H1 (cell line): ENCODE measurements around the gene DNAH10. TPM values are rescaled to one million over a fixed set of nuclear protein-coding genes. Genes with fewer than 3 reads are reported as not detected.

Experiments
- CTCF ChIA-PET: fragments of 300-600 bp; sonication (Branson Sonifier 250); formaldehyde crosslinking; loops from one replicate; lab custom pipeline; 2021; ENCODE audit not compliant: partially characterized antibody; lab: Charles Lee
- POLR2A ChIA-PET: fragments of 300-600 bp; sonication (Branson Sonifier 250); formaldehyde crosslinking; loops from one replicate; lab custom pipeline; 2021; ENCODE audit warnings: inconsistent platforms; ENCODE audit not compliant: partially characterized antibody; lab: Charles Lee
- DNase-seq, 2 experiments: peaks; one replicate each; pipeline versions ENCODE4 v3.0.0 to v3.0.0-alpha.2; 2010 to 2022; ENCODE audit warnings: low spot score in 2 of 2, low read depth in 1 of 2, mixed read lengths in 1 of 2
- FAIRE-seq: peaks from 2 replicates; lab custom pipeline; 2011; peaks lifted over from hg19 to GRCh38; lab: Jason Lieb, UNC
- H2AFZ ChIP-seq: 2 replicates; pipeline ENCODE4 v1.8.1; 2012; ENCODE audit warnings: low read length, inconsistent platforms
- H2AK5ac ChIP-seq: 2 replicates; pipeline ENCODE4 v1.6.1; 2013; ENCODE audit warnings: low read depth, low read length
- H2BK120ac ChIP-seq: replicated peaks from 2 replicates; pipeline ENCODE3; 2013; ENCODE audit warnings: low read depth, low read length, inconsistent platforms
- H2BK12ac ChIP-seq: 2 replicates; pipeline ENCODE4 v1.6.1; 2013; ENCODE audit warnings: low read depth, low read length
- H2BK15ac ChIP-seq: 2 replicates; pipeline ENCODE4 v1.6.1; 2013; ENCODE audit warnings: low read length
- H2BK20ac ChIP-seq: 2 replicates; pipeline ENCODE4 v1.6.1; 2013; ENCODE audit warnings: low read length
- H2BK5ac ChIP-seq: 2 replicates; pipeline ENCODE4 v1.6.1; 2013; ENCODE audit warnings: low read depth, low read length
- H3K14ac ChIP-seq: 2 replicates; pipeline ENCODE4 v1.6.1; 2013; ENCODE audit warnings: inconsistent platforms; ENCODE audit not compliant: insufficient read length
- H3K18ac ChIP-seq: 2 replicates; pipeline ENCODE4 v1.6.1; 2013; ENCODE audit warnings: low read length; ENCODE audit errors: extremely low read depth
- H3K23ac ChIP-seq: 2 replicates; pipeline ENCODE4 v1.6.1; 2013; ENCODE audit warnings: inconsistent platforms; ENCODE audit not compliant: insufficient read length
- H3K23me2 ChIP-seq: 2 replicates; pipeline ENCODE4 v1.6.1; 2013; ENCODE audit warnings: low read depth, low read length
- H3K27ac ChIP-seq: 2 replicates; pipeline ENCODE4 v1.6.1; 2011; ENCODE audit warnings: low read depth, low read length, inconsistent platforms
- H3K27me3 ChIP-seq, 4 experiments: replicated peaks in 1 of 4; 1 replicate in 1 of 4; 2 replicates in 3 of 4; pipeline versions ENCODE4 v1.6.1 to v1.8.1; 2011 to 2013; ENCODE audit warnings: low read length in 3 of 4, mild to moderate bottlenecking in 3 of 4, inconsistent platforms in 2 of 4, mixed read lengths in 2 of 4, moderate library complexity in 1 of 4; ENCODE audit not compliant: control insufficient read depth in 3 of 4, insufficient read depth in 3 of 4; ENCODE audit errors: extremely low read depth in 1 of 4
- H3K36me3 ChIP-seq, 4 experiments: 2 replicates each; pipeline versions ENCODE4 v1.6.1 to v1.8.1; 2011 to 2013; ENCODE audit warnings: mild to moderate bottlenecking in 4 of 4, low read length in 3 of 4, moderate library complexity in 2 of 4, control low read depth in 1 of 4, inconsistent platforms in 1 of 4; ENCODE audit not compliant: insufficient read depth in 4 of 4, control insufficient read depth in 2 of 4
- H3K4ac ChIP-seq: replicated peaks from 2 replicates; pipeline ENCODE3; 2013; ENCODE audit warnings: low read length, low read depth, mixed read lengths, inconsistent platforms; ENCODE audit not compliant: insufficient read length
- H3K4me1 ChIP-seq, 4 experiments: replicated peaks in 1 of 4; 1 replicate in 1 of 4; 2 replicates in 3 of 4; pipeline versions ENCODE4 v1.6.1 to v1.8.1; 2011 to 2013; ENCODE audit warnings: low read length in 3 of 4, inconsistent platforms in 2 of 4, mixed read lengths in 1 of 4; ENCODE audit not compliant: insufficient read depth in 4 of 4, control insufficient read depth in 3 of 4
- H3K4me2 ChIP-seq, 2 experiments: 2 replicates each; pipeline versions ENCODE4 v1.6.1 to v1.8.1; 2011 to 2013; ENCODE audit warnings: low read depth in 2 of 2, low read length in 2 of 2, control low read depth in 1 of 2, inconsistent platforms in 1 of 2, mild to moderate bottlenecking in 1 of 2; ENCODE audit not compliant: insufficient read depth in 1 of 2
- H3K4me3 ChIP-seq, 4 experiments: fragments of 200-600, 300-600 bp in 1 of 4; sonication (generic), shearing (Covaris generic), sonication (Bioruptor Twin) in 1 of 4; 2 replicates each; pipeline versions ENCODE4 v1.5.1 to v1.8.1; 2011 to 2016; ENCODE audit warnings: low read length in 4 of 4, low read depth in 3 of 4, control low read depth in 2 of 4, inconsistent platforms in 2 of 4, mild to moderate bottlenecking in 2 of 4, mixed read lengths in 1 of 4, moderate library complexity in 1 of 4; ENCODE audit not compliant: insufficient read depth in 2 of 4; ENCODE audit errors: extremely low read depth in 1 of 4
- H3K56ac ChIP-seq: replicated peaks from 2 replicates; pipeline ENCODE3; 2013; ENCODE audit warnings: low read depth, mild to moderate bottlenecking, mixed read lengths, low read length, inconsistent platforms; ENCODE audit not compliant: insufficient read length
- H3K79me1 ChIP-seq: 2 replicates; pipeline ENCODE4 v1.6.1; 2013; ENCODE audit warnings: low read depth, low read length, control low read depth
- H3K79me2 ChIP-seq, 2 experiments: 2 replicates each; pipeline versions ENCODE4 v1.6.1 to v1.8.1; 2012 to 2013; ENCODE audit warnings: low read length in 2 of 2, mild to moderate bottlenecking in 2 of 2, inconsistent platforms in 1 of 2; ENCODE audit not compliant: insufficient read depth in 2 of 2, control insufficient read depth in 1 of 2
- H3K9ac ChIP-seq, 4 experiments: replicated peaks in 1 of 4; 1 replicate in 1 of 4; 2 replicates in 3 of 4; pipeline versions ENCODE4 v1.6.1 to v1.8.1; 2011 to 2013; ENCODE audit warnings: low read depth in 3 of 4, low read length in 3 of 4, control low read depth in 2 of 4, mild to moderate bottlenecking in 2 of 4, moderate library complexity in 2 of 4, inconsistent platforms in 1 of 4; ENCODE audit errors: extremely low read depth in 1 of 4
- H3K9me3 ChIP-seq, 2 experiments: 2 replicates each; pipeline versions ENCODE4 v1.6.1 to v1.8.1; 2012 to 2013; ENCODE audit warnings: mild to moderate bottlenecking in 2 of 2, moderate library complexity in 2 of 2, control low read depth in 1 of 2, inconsistent platforms in 1 of 2, low read depth in 1 of 2, low read length in 1 of 2, mixed read lengths in 1 of 2; ENCODE audit not compliant: insufficient read depth in 2 of 2
- H4K20me1 ChIP-seq, 2 experiments: replicated peaks in 1 of 2; 2 replicates each; pipeline versions ENCODE3 to v1.8.1; 2011 to 2013; ENCODE audit warnings: inconsistent platforms in 2 of 2, low read length in 2 of 2, mild to moderate bottlenecking in 1 of 2; ENCODE audit not compliant: insufficient read depth in 2 of 2, control insufficient read depth in 1 of 2
- H4K5ac ChIP-seq: 2 replicates; pipeline ENCODE4 v1.6.1; 2013; ENCODE audit warnings: low read length, low read depth, mixed read lengths, inconsistent platforms; ENCODE audit not compliant: insufficient read length
- H4K8ac ChIP-seq: 2 replicates; pipeline ENCODE4 v1.8.0; 2013; ENCODE audit warnings: mild to moderate bottlenecking, moderate library complexity, low read length, inconsistent platforms; ENCODE audit not compliant: insufficient read depth; ENCODE audit errors: extremely low read depth
- H4K91ac ChIP-seq: replicated peaks from 2 replicates; pipeline ENCODE3; 2013; ENCODE audit warnings: low read length, mixed read lengths, inconsistent platforms; ENCODE audit not compliant: insufficient read length
- ASH2L ChIP-seq: fragments of 200-600, 300-600 bp; sonication (generic); IDR thresholded peaks from one replicate; pipeline ENCODE4 v1.7.1; 2017; ENCODE audit warnings: low read length
- CREB1 ChIP-seq: IDR thresholded peaks from 2 replicates; pipeline ENCODE4 v1.6.1; 2012; ENCODE audit warnings: inconsistent platforms
- CTBP2 ChIP-seq: IDR thresholded peaks from 2 replicates; pipeline ENCODE4 v1.7.0; 2011; ENCODE audit warnings: borderline replicate concordance, mild to moderate bottlenecking, moderate library complexity, mixed read lengths, low read length; ENCODE audit not compliant: insufficient read depth, insufficient read length
- JUN ChIP-seq: IDR thresholded peaks from 2 replicates; pipeline ENCODE4 v1.6.1; 2011; ENCODE audit warnings: low read depth, mild to moderate bottlenecking, improper control_type of control experiment, low read length
- SIN3A ChIP-seq, 2 experiments: IDR thresholded peaks in 1 of 2; conservative IDR thresholded peaks in 1 of 2; 2 replicates each; pipeline ENCODE4 v1.6.1; 2011 to 2012; ENCODE audit warnings: low read length in 2 of 2, improper control_type of control experiment in 1 of 2, low read depth in 1 of 2, mild to moderate bottlenecking in 1 of 2
- WGBS, 2 experiments: shearing (Covaris generic) in 1 of 2; methylation state at CpG; one replicate each; pipeline versions ENCODE4 v1.1.6 to v1.1.7; 2013 to 2015; ENCODE audit warnings: low lambda C conversion rate in 2 of 2, mixed read lengths in 2 of 2, inconsistent platforms in 1 of 2, low coverage in 1 of 2, missing lambda C conversion rate in 1 of 2; ENCODE audit not compliant: insufficient replicate concordance in 2 of 2, insufficient coverage in 1 of 2, insufficient read length in 1 of 2; ENCODE audit errors: extremely low coverage in 1 of 2, missing lambda C conversion rate in 1 of 2; 5-methylcytosine and 5-hydroxymethylcytosine counted together
- polyA plus RNA-seq, 7 experiments: library from polyadenylated mRNA; depleted of rRNA in 3 of 7; stranded (reverse) in 5 of 7; unstranded in 2 of 7; fragments of >200 nt in 5 of 7; fragments of 200-250 nt in 2 of 7; gene quantifications; 1 replicate in 5 of 7; 2 replicates in 1 of 7; 4 replicates in 1 of 7; pipeline versions ENCODE4 v1.2.1 to v1.2.3, GENCODE V29; 2011 to 2013; ENCODE audit warnings: missing spikeins in 2 of 7, mixed read lengths in 2 of 7
- total RNA-seq: library from RNA; stranded (reverse); fragmentation: NEBNext Ultra II Directional; extraction: Animal tissue kit (Norgen Biotek cat#: 25700); gene quantifications from 2 replicates; pipeline ENCODE4 v1.2.1, GENCODE V29; 2021

The DNAH10 gene
- total and polyA plus RNA-seq, 2 of the 8 experiments (the other 6 are each of a cell fraction or from before 2014, with no cell fraction given), result 0.02 to 0.24 TPM

DNA sequence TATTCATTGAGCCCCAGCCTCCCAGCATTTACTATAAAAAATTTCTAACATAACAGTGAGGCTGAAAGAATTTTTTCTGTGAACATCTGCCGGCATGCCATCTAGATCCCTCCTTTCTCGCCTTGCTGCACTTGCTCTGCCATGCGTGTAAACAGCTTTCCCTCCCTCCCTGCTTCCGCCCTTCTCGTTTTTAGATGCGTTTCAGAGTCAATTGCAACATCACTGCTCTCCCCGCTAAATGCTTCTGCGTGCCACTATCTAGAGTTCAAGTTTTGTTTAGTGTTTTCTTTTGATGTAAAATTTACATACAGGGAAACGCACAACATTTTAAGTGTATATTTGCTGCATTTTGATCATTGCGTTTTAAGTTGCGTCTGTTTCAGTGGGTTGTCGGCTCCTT lies 126.9 kb downstream of the DNAH10 start:
- Histone ChIP-seq H4K5ac (no peak overlapping the region), H2BK12ac (no peak overlapping the region), H2BK15ac (no peak overlapping the region), H3K18ac (no peak overlapping the region), H3K79me1 (no peaks in the 10 kb centered on the region), H2BK20ac (no peak overlapping the region), H3K23me2 (no peaks in the 10 kb centered on the region; the same call in 1 of the 2 replicates), H3K23ac (no peak overlapping the region), H3K79me2 (no peaks in the 10 kb centered on the region), H3K14ac (no peak overlapping the region), H3K56ac (no peak overlapping the region), H4K8ac (no peak overlapping the region), H3K4me1 (peaks cover 0 to 6% (median 1%) of the 10 kb centered on the region in 4 experiments; a peak in 4 of 7 replicates), H2BK5ac (no peak overlapping the region), H3K27ac (no peak overlapping the region), H3K27me3 (0 out of 7 replicates have a peak, but pooled peaks cover 0 to 3% (median 0%) of the 10 kb centered on the region in 4 experiments), H4K20me1 (no peaks in the 10 kb centered on the region), H4K91ac (no peak overlapping the region), H2AFZ (no peak overlapping the region), H3K9ac (no peak overlapping the region), H2AK5ac (no peak overlapping the region), H2BK120ac (no peak overlapping the region), H3K4ac (no peak overlapping the region), H3K36me3 (no peaks in the 10 kb centered on the region), H3K9me3 (peaks cover 0 to 2% of the 10 kb centered on the region in 2 experiments; a peak in 1 of 4 replicates), H3K4me3 (no peak overlapping the region), H3K4me2 (no peak overlapping the region)
- FAIRE-seq (no peak), DNase-seq (no peak)
- ChIA-PET POLR2A (no interaction called here), CTCF (interaction anchor here (0.8 to 6.1 kb wide), 2 partner anchors 16 to 50 kb away, joined by 4 to 35 read pairs; no protein-coding TSS in a partner anchor)
- 86% methylated on average over 12 of the region's 12 CpGs; no CpG with 5 or more reads in 1 of the 2 experiments for WGBS, 2 experiments
- TF ChIP-seq JUN (no peak), SIN3A (conservative IDR thresholded peaks at IDR 0.05 in 1 of 2, IDR thresholded peaks at IDR 0.05 in 1 of 2; ENCODE audit: low read depth in 1 of 2, low read length in 2 of 2) (no peak), ASH2L (no peak), CTBP2 (no peak), CREB1 (no peak)
